NB4 (cell line): ENCODE measurements around the gene TBX3.

ENCODE experiments used
- DNase-seq: peaks from one replicate; pipeline ENCODE4 v3.0.0; 2010; ENCODE audit warnings: low read depth
- H3K4me3 ChIP-seq: one replicate; pipeline ENCODE4 v1.5.1; 2011; ENCODE audit warnings: mild to moderate bottlenecking, low read depth, low read length, moderate library complexity
- MYC ChIP-seq: IDR thresholded peaks from 2 replicates; pipeline ENCODE4 v1.6.1; 2011; ENCODE audit warnings: low read depth, low read length
- POLR2A ChIP-seq: IDR thresholded peaks from 2 replicates; pipeline ENCODE4 v1.6.1; 2011; ENCODE audit warnings: mild to moderate bottlenecking; ENCODE audit not compliant: insufficient read length; ENCODE audit errors: extremely low read depth
- TF ChIP-seq, protein P1 (sequence below): IDR thresholded peaks from one replicate; pipeline ENCODE4 v1.5.1; 2012; ENCODE audit warnings: low read depth, low read length
- TF ChIP-seq, protein P2 (sequence below): IDR thresholded peaks from 2 replicates; pipeline ENCODE4 v1.6.1; 2011; ENCODE audit warnings: low read depth, low read length

The TBX3 gene

DNA sequence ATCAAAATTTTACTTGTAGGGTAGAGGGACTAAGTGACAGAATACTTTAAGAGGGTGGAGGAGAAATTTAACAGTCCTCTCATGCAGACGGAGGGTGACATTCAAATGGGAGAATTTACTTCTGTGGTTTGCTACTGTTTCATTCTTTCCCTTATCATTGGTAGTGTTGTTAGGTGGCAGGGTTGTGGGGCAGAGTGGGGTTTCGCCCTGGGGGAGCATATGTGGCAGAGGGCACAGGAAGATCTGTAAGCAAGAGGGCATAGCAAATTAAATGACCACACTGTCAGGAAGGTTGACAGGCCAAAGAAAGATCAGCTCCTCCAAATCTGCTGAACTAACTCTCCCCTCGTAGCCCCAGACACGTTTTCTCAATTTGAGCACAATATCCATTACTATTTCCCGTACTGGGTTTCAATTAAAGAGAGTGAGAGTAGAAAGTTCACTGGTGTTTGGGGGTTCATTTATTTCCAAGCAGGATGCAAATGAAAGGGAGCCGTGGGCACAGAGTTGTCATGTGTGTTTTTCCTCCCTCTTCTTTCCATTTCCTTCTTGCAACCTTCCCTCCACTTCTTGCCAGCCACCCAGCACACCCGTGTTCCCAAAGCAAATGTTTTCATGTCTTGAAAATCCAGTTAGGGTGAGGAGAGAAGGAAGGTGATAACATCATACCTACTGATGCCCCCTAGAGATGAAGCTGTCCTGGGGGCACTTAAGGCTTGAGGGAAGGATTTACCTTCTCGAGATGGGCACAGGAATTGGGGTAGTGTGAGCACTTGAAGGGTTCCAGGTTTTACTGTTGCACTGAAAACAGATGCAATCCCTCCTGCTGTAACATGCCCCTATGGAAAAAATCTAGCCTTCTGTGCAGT is 6.5 kb upstream of the TBX3 start:
- no peak overlapping the region for H3K4me3 ChIP-seq
- TF ChIP-seq MYC (no peak), POLR2A (no peak)
- TF ChIP-seq, protein P1, sequence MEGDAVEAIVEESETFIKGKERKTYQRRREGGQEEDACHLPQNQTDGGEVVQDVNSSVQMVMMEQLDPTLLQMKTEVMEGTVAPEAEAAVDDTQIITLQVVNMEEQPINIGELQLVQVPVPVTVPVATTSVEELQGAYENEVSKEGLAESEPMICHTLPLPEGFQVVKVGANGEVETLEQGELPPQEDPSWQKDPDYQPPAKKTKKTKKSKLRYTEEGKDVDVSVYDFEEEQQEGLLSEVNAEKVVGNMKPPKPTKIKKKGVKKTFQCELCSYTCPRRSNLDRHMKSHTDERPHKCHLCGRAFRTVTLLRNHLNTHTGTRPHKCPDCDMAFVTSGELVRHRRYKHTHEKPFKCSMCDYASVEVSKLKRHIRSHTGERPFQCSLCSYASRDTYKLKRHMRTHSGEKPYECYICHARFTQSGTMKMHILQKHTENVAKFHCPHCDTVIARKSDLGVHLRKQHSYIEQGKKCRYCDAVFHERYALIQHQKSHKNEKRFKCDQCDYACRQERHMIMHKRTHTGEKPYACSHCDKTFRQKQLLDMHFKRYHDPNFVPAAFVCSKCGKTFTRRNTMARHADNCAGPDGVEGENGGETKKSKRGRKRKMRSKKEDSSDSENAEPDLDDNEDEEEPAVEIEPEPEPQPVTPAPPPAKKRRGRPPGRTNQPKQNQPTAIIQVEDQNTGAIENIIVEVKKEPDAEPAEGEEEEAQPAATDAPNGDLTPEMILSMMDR, result no peak
- DNase-seq, result no peak

DNA sequence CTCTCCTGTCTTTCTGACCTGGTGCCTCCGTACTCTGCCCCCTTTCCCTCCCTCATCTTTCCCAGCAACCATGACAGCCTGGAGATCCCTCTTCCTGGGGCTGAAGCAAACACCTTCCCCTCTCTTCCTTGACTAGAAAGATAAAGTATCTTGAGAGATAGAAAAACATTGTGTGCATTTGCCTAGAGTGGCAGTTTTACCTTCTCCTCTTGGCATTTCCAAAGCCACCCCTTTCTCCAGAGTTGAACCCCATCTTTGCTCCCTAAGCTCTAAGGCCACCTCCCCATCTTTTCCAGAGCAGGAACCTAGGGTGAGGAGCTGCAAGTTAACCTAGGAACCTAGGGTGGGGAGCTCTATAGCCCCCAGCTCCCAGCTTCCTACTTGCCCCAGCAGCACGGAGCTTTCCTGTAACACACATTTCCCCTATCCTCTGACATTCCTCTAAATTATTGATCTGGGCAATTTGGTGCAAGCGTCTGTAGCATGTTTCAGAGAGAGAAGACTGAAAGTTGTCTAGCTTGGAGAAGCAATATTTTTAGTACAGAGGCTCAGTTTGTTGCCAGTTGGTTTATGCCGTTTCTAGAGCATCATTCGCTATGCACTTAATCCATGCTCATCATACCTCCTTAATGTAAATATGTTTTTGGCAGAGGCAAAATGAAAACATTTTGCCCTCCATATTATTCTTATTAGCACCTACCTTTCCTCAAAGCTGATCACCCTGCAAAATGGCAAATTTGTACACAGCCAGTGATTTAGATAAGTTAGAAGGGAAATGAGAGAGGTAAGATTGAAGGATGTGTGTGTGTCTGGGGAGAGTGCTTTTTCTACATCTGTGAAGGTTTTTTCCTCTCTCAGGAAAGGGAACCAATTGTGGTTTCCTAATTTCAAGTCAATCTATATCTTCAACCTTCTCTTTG is 5.4 kb upstream of the TBX3 start:
- H3K4me3 ChIP-seq, result no peak overlapping the region
- DNase-seq, result no peak
- TF ChIP-seq POLR2A, result no peak
- TF ChIP-seq MYC, result no peak
- TF ChIP-seq, protein P2, sequence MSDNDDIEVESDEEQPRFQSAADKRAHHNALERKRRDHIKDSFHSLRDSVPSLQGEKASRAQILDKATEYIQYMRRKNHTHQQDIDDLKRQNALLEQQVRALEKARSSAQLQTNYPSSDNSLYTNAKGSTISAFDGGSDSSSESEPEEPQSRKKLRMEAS, result no peak
- TF ChIP-seq, protein P1, result no peak

DNA sequence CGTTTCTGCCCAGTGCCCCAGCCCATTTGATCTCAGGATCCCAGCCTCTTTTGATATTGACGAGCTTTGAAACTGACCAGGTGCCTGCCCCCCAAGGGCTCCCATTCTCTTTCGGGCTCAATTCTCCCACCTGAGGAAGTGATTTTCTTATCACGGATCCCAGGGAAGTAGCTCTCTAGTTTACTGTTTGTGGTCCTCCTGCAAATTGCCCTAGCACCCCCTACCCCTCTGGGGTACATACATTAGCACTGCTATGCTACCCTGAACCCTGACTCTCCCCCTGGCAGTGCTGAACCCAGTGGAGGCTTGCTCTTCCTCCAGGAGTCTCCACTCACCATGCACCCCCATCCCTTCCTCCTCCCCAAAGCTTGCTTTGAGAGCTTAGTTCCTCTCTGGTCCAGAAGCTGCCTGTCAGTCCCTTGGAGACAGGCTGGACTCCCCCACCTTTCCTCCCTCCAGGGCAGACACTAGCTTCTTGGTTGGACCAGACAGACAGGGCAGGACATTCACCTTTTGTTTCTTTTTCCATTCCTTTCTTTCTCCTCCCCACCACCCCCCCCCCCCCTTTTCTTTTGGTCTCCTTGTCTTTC is 4.4 kb upstream of the TBX3 start:
- DNase-seq, result no peak
- TF ChIP-seq, protein P2, result no peak
- TF ChIP-seq, protein P1, result no peak
- no peak for TF ChIP-seq POLR2A
- TF ChIP-seq MYC, result no peak

DNA sequence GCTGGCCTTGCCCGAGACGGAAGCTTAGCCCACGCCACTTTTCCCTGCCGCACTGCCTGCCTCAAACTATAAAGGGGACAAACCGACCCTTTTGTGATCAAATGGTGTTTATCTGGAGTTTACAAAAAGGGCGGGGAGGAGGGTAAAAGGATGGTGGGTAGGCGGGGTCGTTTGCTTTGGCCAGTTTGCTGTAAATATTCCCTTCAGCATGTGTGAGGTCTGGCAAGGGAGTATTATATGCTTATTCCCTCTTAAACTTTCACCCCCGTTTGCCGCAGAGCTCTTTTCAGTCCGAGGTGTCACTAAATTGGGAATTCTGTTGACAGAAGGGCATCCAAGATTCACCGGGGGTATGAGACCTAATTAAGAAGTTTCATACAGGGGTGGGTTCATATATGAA is 3.8 kb upstream of the TBX3 start:
- no peak overlapping the region for H3K4me3 ChIP-seq
- TF ChIP-seq POLR2A (no peak), MYC (no peak)
- TF ChIP-seq, protein P2, result no peak
- TF ChIP-seq, protein P1, result no peak
- DNase-seq, result no peak

More for the DNA sequence above, 4.4 kb upstream of the TBX3 start:
- no peak overlapping the region for H3K4me3 ChIP-seq

DNA sequence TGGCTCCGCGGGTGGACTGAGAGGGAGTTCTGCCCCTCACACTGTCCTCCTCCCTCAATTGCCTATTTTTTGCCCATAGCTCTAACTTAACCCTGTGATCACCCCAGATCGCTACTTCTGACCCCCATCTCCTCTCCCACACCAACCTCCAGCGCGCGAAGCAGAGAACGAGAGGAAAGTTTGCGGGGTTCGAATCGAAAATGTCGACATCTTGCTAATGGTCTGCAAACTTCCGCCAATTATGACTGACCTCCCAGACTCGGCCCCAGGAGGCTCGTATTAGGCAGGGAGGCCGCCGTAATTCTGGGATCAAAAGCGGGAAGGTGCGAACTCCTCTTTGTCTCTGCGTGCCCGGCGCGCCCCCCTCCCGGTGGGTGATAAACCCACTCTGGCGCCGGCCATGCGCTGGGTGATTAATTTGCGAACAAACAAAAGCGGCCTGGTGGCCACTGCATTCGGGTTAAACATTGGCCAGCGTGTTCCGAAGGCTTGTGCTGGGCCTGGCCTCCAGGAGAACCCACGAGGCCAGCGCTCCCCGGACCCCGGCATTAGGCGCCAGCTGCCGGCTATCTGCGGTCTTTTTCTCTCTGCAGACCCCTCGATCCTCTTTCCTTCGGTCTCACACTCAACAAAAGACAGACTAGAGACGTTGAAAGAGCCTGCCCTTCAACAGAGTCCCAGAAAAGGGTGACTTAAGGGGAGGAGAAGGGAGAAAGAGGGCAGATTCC is 3.0 kb upstream of the TBX3 start:
- no peak for DNase-seq
- no peak overlapping the region for H3K4me3 ChIP-seq
- TF ChIP-seq MYC, result no peak
- TF ChIP-seq, protein P1, result no peak
- no peak for TF ChIP-seq POLR2A
- TF ChIP-seq, protein P2, result no peak
